LNCaP clone FGC (cell line): ENCODE results near the gene PTPRE.
A peak's percentile ranks its signal among the peaks of the same experiment; 100 is the strongest.

ENCODE experiments used
- DNase-seq: peaks from one replicate; pipeline ENCODE4 v3.0.0-alpha.2; 2011; ENCODE audit warnings: low read depth
- H3K4me3 ChIP-seq: 2 replicates; pipeline ENCODE4 v1.5.1; 2011; ENCODE audit warnings: mild to moderate bottlenecking, low read depth, low read length, control low read depth
- CTCF ChIP-seq: IDR thresholded peaks from 2 replicates; pipeline ENCODE4 v1.5.1; 2012; ENCODE audit warnings: mild to moderate bottlenecking; ENCODE audit not compliant: control insufficient read depth, insufficient read depth; ENCODE audit errors: extremely low read depth

Gene PTPRE

GRCh38 chr10:127899766-127900387 lies 7.0 kb upstream of the PTPRE start:
- no peak overlapping the region for H3K4me3 ChIP-seq
- no peak for DNase-seq

GRCh38 chr10:127903789-127904188 lies 3.1 kb upstream of the PTPRE start:
- no peak for TF ChIP-seq CTCF
- no peak for DNase-seq
- no peak overlapping the region for H3K4me3 ChIP-seq

More at GRCh38 chr10:127899766-127900387, 7.0 kb upstream of the PTPRE start:
- TF ChIP-seq CTCF: no peak

GRCh38 chr10:127904311-127905000 lies 2.4 kb upstream of the PTPRE start:
- no peak for DNase-seq
- no peak for TF ChIP-seq CTCF
- H3K4me3 ChIP-seq: no peak overlapping the region

GRCh38 chr10:127905001-127905847 lies 1.7 kb upstream of the PTPRE start:
- TF ChIP-seq CTCF: no peak
- no peak overlapping the region for H3K4me3 ChIP-seq
- DNase-seq: no peak

- no peak overlapping the region for H3K4me3 ChIP-seq
- DNase-seq: no peak
- no peak for TF ChIP-seq CTCF
Measured at GRCh38 chr10:127905848-127906261, 1.0 kb upstream of the PTPRE start.

GRCh38 chr10:127907411-127908105 lies 655 bp downstream of the PTPRE start:
- peak overlapping the region; percentile 37 for H3K4me3 ChIP-seq
- no peak for DNase-seq
- TF ChIP-seq CTCF: no peak
